Measurements from ENCODE around the gene ADAMTSL1.

DNA sequence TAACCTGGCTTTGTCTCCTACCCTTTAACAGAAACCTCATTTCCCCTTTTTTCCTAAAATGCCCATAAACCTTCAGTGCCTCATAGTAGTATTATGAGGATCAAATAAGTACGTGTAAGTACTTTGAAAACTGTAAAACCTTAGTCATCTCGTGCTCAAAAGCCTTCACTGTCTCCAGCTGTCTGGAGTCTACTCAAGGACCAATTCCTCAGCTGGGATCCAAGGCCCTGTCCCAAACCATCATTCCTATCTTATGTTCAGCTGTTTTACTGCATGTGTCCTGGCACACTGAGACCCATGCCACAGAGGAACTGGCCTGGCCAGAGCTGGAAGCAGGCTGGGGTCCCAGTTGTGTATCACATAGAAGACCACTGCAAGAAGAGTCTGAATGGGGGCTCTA, 15.9 kb downstream of the ADAMTSL1 start:
- TF ChIP-seq POLR2AphosphoS5 (IDR thresholded peaks at IDR 0.05; ENCODE audit: low read depth) (no peak), SPI1 (IDR thresholded peaks at IDR 0.05; ENCODE audit: borderline replicate concordance, low read depth) (no peak)
- TF ChIP-seq, protein P1, sequence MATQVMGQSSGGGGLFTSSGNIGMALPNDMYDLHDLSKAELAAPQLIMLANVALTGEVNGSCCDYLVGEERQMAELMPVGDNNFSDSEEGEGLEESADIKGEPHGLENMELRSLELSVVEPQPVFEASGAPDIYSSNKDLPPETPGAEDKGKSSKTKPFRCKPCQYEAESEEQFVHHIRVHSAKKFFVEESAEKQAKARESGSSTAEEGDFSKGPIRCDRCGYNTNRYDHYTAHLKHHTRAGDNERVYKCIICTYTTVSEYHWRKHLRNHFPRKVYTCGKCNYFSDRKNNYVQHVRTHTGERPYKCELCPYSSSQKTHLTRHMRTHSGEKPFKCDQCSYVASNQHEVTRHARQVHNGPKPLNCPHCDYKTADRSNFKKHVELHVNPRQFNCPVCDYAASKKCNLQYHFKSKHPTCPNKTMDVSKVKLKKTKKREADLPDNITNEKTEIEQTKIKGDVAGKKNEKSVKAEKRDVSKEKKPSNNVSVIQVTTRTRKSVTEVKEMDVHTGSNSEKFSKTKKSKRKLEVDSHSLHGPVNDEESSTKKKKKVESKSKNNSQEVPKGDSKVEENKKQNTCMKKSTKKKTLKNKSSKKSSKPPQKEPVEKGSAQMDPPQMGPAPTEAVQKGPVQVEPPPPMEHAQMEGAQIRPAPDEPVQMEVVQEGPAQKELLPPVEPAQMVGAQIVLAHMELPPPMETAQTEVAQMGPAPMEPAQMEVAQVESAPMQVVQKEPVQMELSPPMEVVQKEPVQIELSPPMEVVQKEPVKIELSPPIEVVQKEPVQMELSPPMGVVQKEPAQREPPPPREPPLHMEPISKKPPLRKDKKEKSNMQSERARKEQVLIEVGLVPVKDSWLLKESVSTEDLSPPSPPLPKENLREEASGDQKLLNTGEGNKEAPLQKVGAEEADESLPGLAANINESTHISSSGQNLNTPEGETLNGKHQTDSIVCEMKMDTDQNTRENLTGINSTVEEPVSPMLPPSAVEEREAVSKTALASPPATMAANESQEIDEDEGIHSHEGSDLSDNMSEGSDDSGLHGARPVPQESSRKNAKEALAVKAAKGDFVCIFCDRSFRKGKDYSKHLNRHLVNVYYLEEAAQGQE (IDR thresholded peaks at IDR 0.05; ENCODE audit: insufficient replicate concordance, low read depth), result no peak
- TF ChIP-seq, protein P2, sequence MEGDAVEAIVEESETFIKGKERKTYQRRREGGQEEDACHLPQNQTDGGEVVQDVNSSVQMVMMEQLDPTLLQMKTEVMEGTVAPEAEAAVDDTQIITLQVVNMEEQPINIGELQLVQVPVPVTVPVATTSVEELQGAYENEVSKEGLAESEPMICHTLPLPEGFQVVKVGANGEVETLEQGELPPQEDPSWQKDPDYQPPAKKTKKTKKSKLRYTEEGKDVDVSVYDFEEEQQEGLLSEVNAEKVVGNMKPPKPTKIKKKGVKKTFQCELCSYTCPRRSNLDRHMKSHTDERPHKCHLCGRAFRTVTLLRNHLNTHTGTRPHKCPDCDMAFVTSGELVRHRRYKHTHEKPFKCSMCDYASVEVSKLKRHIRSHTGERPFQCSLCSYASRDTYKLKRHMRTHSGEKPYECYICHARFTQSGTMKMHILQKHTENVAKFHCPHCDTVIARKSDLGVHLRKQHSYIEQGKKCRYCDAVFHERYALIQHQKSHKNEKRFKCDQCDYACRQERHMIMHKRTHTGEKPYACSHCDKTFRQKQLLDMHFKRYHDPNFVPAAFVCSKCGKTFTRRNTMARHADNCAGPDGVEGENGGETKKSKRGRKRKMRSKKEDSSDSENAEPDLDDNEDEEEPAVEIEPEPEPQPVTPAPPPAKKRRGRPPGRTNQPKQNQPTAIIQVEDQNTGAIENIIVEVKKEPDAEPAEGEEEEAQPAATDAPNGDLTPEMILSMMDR (IDR thresholded peaks at IDR 0.05; ENCODE audit: insufficient read depth, low read length), result no peak

Measured in HL-60 (cell line).